Measurements from ENCODE around the gene HGF.

HGF gene

GRCh38 chr7:81676813-81677212 lies 93.0 kb downstream of the HGF start:
- no peak for DNase-seq

GRCh38 chr7:81676105-81676811 lies 93.6 kb downstream of the HGF start:
- no peak for DNase-seq

- DNase-seq: no peak
Measured at GRCh38 chr7:81674431-81674830, 95.4 kb downstream of the HGF start.

GRCh38 chr7:81672872-81673271 lies 97.0 kb downstream of the HGF start:
- DNase-seq: no peak

- no peak for DNase-seq
Measured at GRCh38 chr7:81669476-81670105, 100.3 kb downstream of the HGF start.

- no peak for DNase-seq
Measured at GRCh38 chr7:81666209-81666608, 103.6 kb downstream of the HGF start.

- DNase-seq: no peak
Measured at GRCh38 chr7:81665236-81665635, 104.6 kb downstream of the HGF start.

GRCh38 chr7:81664304-81664703 lies 105.5 kb downstream of the HGF start:
- DNase-seq: no peak

GRCh38 chr7:81662531-81662930 lies 107.3 kb downstream of the HGF start:
- no peak for DNase-seq

GRCh38 chr7:81659697-81660395 lies 110.0 kb downstream of the HGF start:
- no peak for DNase-seq

- DNase-seq: no peak
Measured at GRCh38 chr7:81657551-81657950, 112.3 kb downstream of the HGF start.

GRCh38 chr7:81655271-81655670 lies 114.6 kb downstream of the HGF start:
- DNase-seq: no peak

- no peak for DNase-seq
Measured at GRCh38 chr7:81652225-81652624, 117.6 kb downstream of the HGF start.

Data from NCI-H526 treated with DMSO at 0.1 percent for 48 hours (cell line).